PC-3 (cell line): Measurements from ENCODE around the gene RND1. TPM values are rescaled to one million over a fixed set of nuclear protein-coding genes. Genes with fewer than 3 reads are reported as not detected.

ENCODE experiments used
- ATAC-seq: fragments of 200-7000 bp; cut with Tn5 transposase; 2 replicates; pipeline ENCODE4 v1.9.1; 2020; ENCODE audit warnings: mild to moderate bottlenecking, moderate library complexity
- BruUV-seq: library from RNA; stranded (reverse); fragments of 400-500 nt; replicated peaks from 2 replicates; lab custom pipeline; 2021; lab: Mats Ljungman, UMichigan
- CTCF ChIA-PET: fragments of 300-600 bp; sonication (Branson Sonifier 250); formaldehyde crosslinking; loops from one replicate; lab custom pipeline; 2022; ENCODE audit warnings: antibody characterized with exemption; lab: Charles Lee
- POLR2A ChIA-PET: fragments of 300-600 bp; sonication (Branson Sonifier 250); formaldehyde crosslinking; loops from one replicate; lab custom pipeline; 2022; ENCODE audit warnings: antibody characterized with exemption; ENCODE audit not compliant: unreplicated experiment; lab: Charles Lee
- DNase-seq: peaks from one replicate; pipeline ENCODE4 v3.0.0-alpha.2; 2015
- H2AFZ ChIP-seq: fragments of 300-600 bp; sonication (generic); 2 replicates; pipeline ENCODE4 v1.6.0; 2016; ENCODE audit warnings: antibody characterized with exemption, low read length
- H3F3A ChIP-seq: fragments of 300-600 bp; sonication (generic); one replicate; pipeline ENCODE4 v1.6.0; 2017; ENCODE audit warnings: antibody characterized with exemption, low read length, control low read depth, mild to moderate bottlenecking; ENCODE audit not compliant: unreplicated experiment
- H3K27ac ChIP-seq: fragments of 300-600 bp; sonication (generic); 2 replicates; pipeline ENCODE4 v1.5.1; 2016; ENCODE audit warnings: mild to moderate bottlenecking, low read length
- H3K27me3 ChIP-seq: fragments of 300-600 bp; sonication (generic); 2 replicates; pipeline ENCODE4 v1.6.1; 2016; ENCODE audit warnings: low read length, mixed read lengths
- H3K36me3 ChIP-seq: fragments of 300-600 bp; sonication (generic); 2 replicates; pipeline ENCODE4 v1.6.1; 2016; ENCODE audit warnings: low read depth, mixed run types, low read length, mixed read lengths
- H3K4me1 ChIP-seq: fragments of 300-600 bp; sonication (generic); 2 replicates; pipeline ENCODE4 v1.5.1; 2016; ENCODE audit warnings: low read length; ENCODE audit not compliant: insufficient read depth
- H3K4me2 ChIP-seq: fragments of 300-600 bp; sonication (generic); 2 replicates; pipeline ENCODE4 v1.6.0; 2016; ENCODE audit warnings: low read length
- H3K4me3 ChIP-seq: fragments of 300-600 bp; sonication (generic); 2 replicates; pipeline ENCODE4 v1.5.1; 2016; ENCODE audit warnings: mild to moderate bottlenecking, low read length, mixed read lengths
- H3K79me2 ChIP-seq: fragments of 300-600 bp; sonication (generic); 2 replicates; pipeline ENCODE4 v1.6.1; 2017; ENCODE audit warnings: low read length, mixed read lengths
- H3K9ac ChIP-seq: fragments of 300-600 bp; sonication (generic); 2 replicates; pipeline ENCODE4 v1.6.0; 2016; ENCODE audit warnings: mild to moderate bottlenecking, low read length
- H3K9me2 ChIP-seq: fragments of 300-600 bp; sonication (generic); replicated peaks from 2 replicates; pipeline ENCODE4 v1.6.1; 2016; ENCODE audit warnings: mixed run types, low read length, mixed read lengths
- H3K9me3 ChIP-seq: fragments of 300-600 bp; sonication (generic); 2 replicates; pipeline ENCODE4 v1.6.1; 2016; ENCODE audit warnings: low read length, mixed read lengths
- H4K20me1 ChIP-seq: fragments of 300-600 bp; sonication (generic); 2 replicates; pipeline ENCODE4 v1.6.1; 2016; ENCODE audit warnings: low read length, mixed read lengths
- CTCF ChIP-seq: fragments of 300-600 bp; sonication (generic); conservative IDR thresholded peaks from 2 replicates; pipeline ENCODE4 v1.5.1; 2017; ENCODE audit warnings: antibody characterized with exemption, low read depth, mild to moderate bottlenecking, low read length
- EZH2 ChIP-seq: fragments of 300-600 bp; sonication (generic); IDR thresholded peaks from one replicate; pipeline ENCODE4 v1.6.1; 2017; ENCODE audit warnings: antibody characterized with exemption, mild to moderate bottlenecking, low read length; ENCODE audit not compliant: unreplicated experiment
- EZH2phosphoT487 ChIP-seq: fragments of 300-600 bp; sonication (generic); IDR thresholded peaks from 2 replicates; pipeline ENCODE4 v1.6.1; 2018; ENCODE audit warnings: mild to moderate bottlenecking, antibody characterized with exemption, low read length, borderline replicate concordance
- intact Hi-C: fragments of 100-400 bp; cut with micrococcal nuclease; formaldehyde crosslinking; loops from 2 replicates; pipeline ENCODE4 v1.9.0; 2023
- total RNA-seq: library from RNA; depleted of rRNA; stranded (reverse); fragments of >200 nt; gene quantifications from 2 replicates; pipeline ENCODE4 v1.2.3, GENCODE V29; 2014

Gene RND1
- total RNA-seq, 1 experiment from 2014 or later: 8.3 TPM

GRCh38 chr12:48814262-48815125 lies 51.2 kb downstream of the RND1 start:
- Histone ChIP-seq H3K27me3 (no peaks in the 10 kb centered on the region), H3K4me2 (peak overlapping the region; percentile 95), H3K79me2 (no peaks in the 10 kb centered on the region), H2AFZ (peak overlapping the region; percentile 97), H3K4me3 (peak overlapping the region; percentile 86), H3K36me3 (no peaks in the 10 kb centered on the region), H3K9ac (peak overlapping the region; percentile 69), H3K27ac (peak overlapping the region; percentile 30; the same call in 1 of the 2 replicates), H3F3A (no peaks in the 10 kb centered on the region), H3K4me1 (peaks cover 36% of the 10 kb centered on the region), H4K20me1 (no peaks in the 10 kb centered on the region), H3K9me3 (no peaks in the 10 kb centered on the region), H3K9me2 (no peaks in the 10 kb centered on the region)
- ChIA-PET CTCF (interaction anchor here (0.5 to 1.3 kb wide), 4 partner anchors 25 to 67 kb away, joined by 3 to 5 read pairs (median 3); no protein-coding TSS in a partner anchor), POLR2A (interaction anchor here (0.6 to 0.7 kb wide), 4 partner anchors 9 to 909 kb away, joined by 3 to 10 read pairs (median 6); partner anchors contain the start of gene ARF3)
- DNase-seq (peak; percentile 82), ATAC-seq (peak; percentile 64)
- TF ChIP-seq EZH2phosphoT487: no peak
- peak; percentile 99 for TF ChIP-seq CTCF
- intact Hi-C loops: no loop called here
- TSS peak; percentile 41 for BruUV-seq

- DNase-seq (no peak), ATAC-seq (no peak)
- Histone ChIP-seq H3K9ac (peak overlapping the region; percentile 69; the same call in 1 of the 2 replicates), H3K4me3 (peak overlapping the region; percentile 86), H3K36me3 (no peaks in the 10 kb centered on the region), H3K79me2 (no peaks in the 10 kb centered on the region), H3K4me2 (peak overlapping the region; percentile 95), H3K9me3 (no peaks in the 10 kb centered on the region), H4K20me1 (no peaks in the 10 kb centered on the region), H3K27ac (no peak overlapping the region), H3F3A (no peaks in the 10 kb centered on the region), H2AFZ (peak overlapping the region; percentile 97), H3K4me1 (peaks cover 36% of the 10 kb centered on the region), H3K27me3 (no peaks in the 10 kb centered on the region), H3K9me2 (no peaks in the 10 kb centered on the region)
- BruUV-seq: no TSS peak
- TF ChIP-seq EZH2phosphoT487: no peak
- no peak for TF ChIP-seq CTCF
- no peak for TF ChIP-seq EZH2
- intact Hi-C loops: no loop called here
- CTCF ChIA-PET: interaction anchor here (1.3 kb wide), 1 partner anchor 24 kb away, joined by 5 read pairs; no protein-coding TSS in a partner anchor
- POLR2A ChIA-PET: no interaction called here
These were observed 52.0 kb downstream of the RND1 start for GRCh38 chr12:48813465-48814261.
